BE2C (cell line): Measurements from ENCODE around the gene SLC5A4.

Experiments used
- DNase-seq: peaks from one replicate; pipeline ENCODE4 v3.0.0-alpha.2; 2020
- H3K27me3 ChIP-seq: fragments of 250-450 bp; sonication (Bioruptor Pico); 2 replicates; pipeline ENCODE4 v1.5.1; 2020; ENCODE audit warnings: mild to moderate bottlenecking
- H3K36me3 ChIP-seq: fragments of 250-450 bp; sonication (Bioruptor Pico); 2 replicates; pipeline ENCODE4 v1.5.1; 2020; ENCODE audit warnings: mild to moderate bottlenecking
- H3K4me1 ChIP-seq: fragments of 250-450 bp; sonication (Bioruptor Pico); 2 replicates; pipeline ENCODE4 v1.5.1; 2020
- H3K4me3 ChIP-seq: 2 replicates; pipeline ENCODE4 v1.5.1; 2011; ENCODE audit warnings: low read depth, low read length
- H3K9me3 ChIP-seq: fragments of 250-450 bp; sonication (Bioruptor Pico); 2 replicates; pipeline ENCODE4 v1.5.1; 2020
- CTCF ChIP-seq: IDR thresholded peaks from 2 replicates; pipeline ENCODE4 v1.5.1; 2012; ENCODE audit warnings: mild to moderate bottlenecking, low read depth, low read length

SLC5A4 gene

DNA sequence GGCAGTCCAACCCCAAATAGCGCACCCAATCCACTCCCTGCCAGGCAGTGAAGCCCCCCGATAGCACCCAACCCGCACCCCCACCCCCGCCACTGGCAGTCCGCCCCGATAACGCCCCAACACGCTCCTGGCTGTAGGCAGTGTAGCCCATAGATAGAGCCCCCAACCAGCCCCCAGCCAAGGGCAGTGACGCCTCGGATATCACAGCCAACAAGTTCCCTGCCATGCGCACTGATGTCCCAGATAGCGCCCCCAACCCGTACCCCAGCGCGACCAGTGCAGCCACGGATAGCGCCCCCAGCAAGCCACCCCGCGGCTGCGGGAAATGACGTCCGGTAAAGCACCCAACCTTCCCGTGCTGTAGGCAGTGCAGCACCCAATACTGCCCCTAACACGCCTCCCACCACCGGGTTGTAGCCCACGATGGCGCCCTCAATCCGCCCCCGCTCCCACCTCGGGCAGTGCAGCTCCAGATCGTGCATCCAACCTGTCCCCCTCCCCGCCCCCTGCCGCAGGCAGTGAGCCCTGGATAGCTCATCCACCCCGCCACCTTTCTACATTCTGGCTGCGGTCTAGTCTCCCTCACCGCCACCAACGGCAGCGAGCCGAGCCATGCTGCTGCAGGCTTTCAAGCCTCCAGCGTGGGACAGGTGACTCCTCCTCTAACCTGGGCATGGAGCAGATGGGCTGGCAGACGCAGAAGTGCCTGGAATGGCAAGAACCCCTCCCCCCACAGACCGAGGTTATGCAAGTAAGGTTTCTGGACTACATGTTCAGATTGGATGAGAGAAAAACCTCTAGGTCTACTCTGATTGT, 50.9 kb downstream of the SLC5A4 start:
- no peak for TF ChIP-seq CTCF
- Histone ChIP-seq H3K9me3 (no peaks in the 10 kb centered on the region), H3K4me1 (no peaks in the 10 kb centered on the region), H3K36me3 (no peaks in the 10 kb centered on the region), H3K27me3 (peaks cover 33% of the 10 kb centered on the region), H3K4me3 (peak overlapping the region; percentile 63)
- no peak for DNase-seq

GRCh38 chr22:32203181-32204039, 51.7 kb downstream of the SLC5A4 start:
- Histone ChIP-seq H3K4me3 (no peak overlapping the region), H3K4me1 (no peaks in the 10 kb centered on the region), H3K9me3 (no peaks in the 10 kb centered on the region), H3K36me3 (no peaks in the 10 kb centered on the region), H3K27me3 (peaks cover 33% of the 10 kb centered on the region)
- no peak for DNase-seq
- TF ChIP-seq CTCF = no peak

DNA sequence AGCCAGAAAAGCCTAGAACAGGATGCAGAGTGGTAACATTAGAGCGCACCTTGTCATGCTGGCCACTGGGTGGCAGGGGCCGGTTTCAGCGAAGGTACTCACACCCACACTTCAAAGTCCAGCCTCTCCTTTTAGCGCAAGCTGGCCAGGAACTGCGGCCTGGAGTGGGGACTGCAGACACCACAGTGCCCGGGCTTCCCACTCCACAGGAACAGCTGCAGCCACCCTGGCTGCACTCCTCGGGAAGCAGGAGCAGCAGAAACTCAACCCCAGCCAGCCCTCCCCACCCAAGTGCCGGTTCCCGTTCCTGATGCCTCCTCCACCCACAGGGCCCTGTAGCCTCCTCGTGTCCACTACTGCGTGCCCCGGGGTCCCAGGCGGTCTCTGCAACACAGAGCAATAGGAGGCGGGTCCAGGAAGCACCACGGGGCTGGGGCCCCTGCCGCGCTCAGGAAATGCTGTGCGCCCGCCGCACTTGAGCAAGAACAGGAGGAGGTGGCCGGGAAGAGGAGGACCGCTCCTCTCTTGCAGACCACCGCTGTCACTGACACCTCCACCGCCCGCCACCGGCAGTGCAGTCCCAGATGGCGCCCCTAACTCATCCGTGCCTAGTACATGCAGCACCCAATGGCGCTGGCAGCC, 52.5 kb downstream of the SLC5A4 start:
- peak; percentile 60 for TF ChIP-seq CTCF
- Histone ChIP-seq H3K9me3 (no peaks in the 10 kb centered on the region), H3K4me1 (no peaks in the 10 kb centered on the region), H3K36me3 (no peaks in the 10 kb centered on the region), H3K4me3 (no peak overlapping the region), H3K27me3 (peaks cover 36% of the 10 kb centered on the region)
- DNase-seq = peak; percentile 55

DNA sequence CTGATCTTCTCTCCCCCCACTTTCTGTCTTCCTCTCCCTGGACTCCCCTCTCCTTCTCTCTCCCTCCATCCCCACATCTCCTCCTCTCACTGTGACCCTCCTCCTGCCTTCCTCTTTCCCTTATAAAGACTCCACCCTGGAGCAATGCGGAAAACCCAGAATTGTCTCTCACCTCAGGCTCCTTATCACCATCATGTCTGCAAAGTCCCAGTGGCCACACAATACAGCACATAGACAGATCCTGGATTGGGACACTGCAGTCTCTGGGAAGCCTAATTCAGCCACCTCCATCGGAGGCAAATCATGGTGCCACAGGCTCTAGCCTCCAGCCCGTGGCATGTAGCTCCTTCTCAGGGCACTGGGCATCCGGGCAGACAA, 53.0 kb downstream of the SLC5A4 start:
- no peak for TF ChIP-seq CTCF

GRCh38 chr22:32200752-32201151, 54.4 kb downstream of the SLC5A4 start:
- no peak for TF ChIP-seq CTCF
- no peak for DNase-seq
- H3K27me3 ChIP-seq = peaks cover 38% of the 10 kb centered on the region

More for the DNA sequence above, 53.0 kb downstream of the SLC5A4 start:
- Histone ChIP-seq H3K4me3 (no peak overlapping the region), H3K4me1 (no peaks in the 10 kb centered on the region), H3K36me3 (no peaks in the 10 kb centered on the region), H3K9me3 (no peaks in the 10 kb centered on the region), H3K27me3 (peaks cover 38% of the 10 kb centered on the region)
- DNase-seq = no peak

More at GRCh38 chr22:32200752-32201151, 54.4 kb downstream of the SLC5A4 start:
- Histone ChIP-seq H3K4me1 (no peaks in the 10 kb centered on the region), H3K4me3 (no peak overlapping the region), H3K9me3 (no peaks in the 10 kb centered on the region), H3K36me3 (no peaks in the 10 kb centered on the region)
